Activated T-helper 1 cell treated with Interleukin-2 at 50 U/mL for 16 hours (primary cell): Measurements from ENCODE around the gene PTAFR.

Experiments used
- DNase-seq: peaks from one replicate; pipeline ENCODE4 v3.0.0-alpha.2; 2020; ENCODE audit warnings: low read depth

The PTAFR gene

DNA sequence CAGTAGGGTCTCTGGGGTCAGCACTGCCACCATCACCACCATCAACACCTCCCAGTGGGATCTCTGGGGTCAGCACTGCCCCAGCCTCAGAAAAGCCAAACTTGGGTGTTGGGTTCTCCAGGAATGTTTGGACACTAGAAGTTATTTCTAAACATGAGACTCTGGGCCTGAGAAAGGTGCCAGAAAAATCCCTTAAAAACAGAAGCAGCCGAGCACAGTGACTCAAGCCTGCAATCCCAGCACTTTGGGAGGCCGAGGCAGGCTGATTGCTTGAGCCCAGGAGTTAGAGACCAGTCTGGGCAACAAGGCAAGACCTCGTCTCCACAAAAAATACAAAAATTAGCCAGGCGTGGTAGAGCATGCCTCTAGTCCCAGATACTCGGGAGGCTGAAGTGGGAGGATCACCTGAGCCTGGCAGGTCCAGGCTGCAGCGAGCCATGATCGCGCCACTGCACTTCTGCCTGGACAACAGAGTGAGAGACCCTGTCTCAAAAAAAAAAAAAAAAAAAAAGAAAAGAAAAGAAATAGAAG is 470 bp downstream of the PTAFR start:
- DNase-seq: no peak

DNA sequence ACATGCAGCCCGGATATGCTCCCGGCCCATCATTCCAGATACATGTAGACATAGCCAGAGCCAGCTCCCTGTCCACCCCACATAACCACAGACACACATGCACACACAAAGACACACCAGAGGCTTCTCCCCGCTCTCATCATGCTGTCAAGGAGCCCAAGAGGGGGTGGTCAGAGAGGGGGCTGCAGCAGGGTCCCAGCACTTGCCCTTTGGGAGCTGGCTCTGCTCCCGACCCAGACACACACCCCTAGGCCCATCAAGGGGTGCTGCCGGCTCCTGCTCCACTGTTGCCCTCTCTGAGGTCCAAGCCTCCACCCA is 2.6 kb downstream of the PTAFR start:
- DNase-seq: no peak

DNA sequence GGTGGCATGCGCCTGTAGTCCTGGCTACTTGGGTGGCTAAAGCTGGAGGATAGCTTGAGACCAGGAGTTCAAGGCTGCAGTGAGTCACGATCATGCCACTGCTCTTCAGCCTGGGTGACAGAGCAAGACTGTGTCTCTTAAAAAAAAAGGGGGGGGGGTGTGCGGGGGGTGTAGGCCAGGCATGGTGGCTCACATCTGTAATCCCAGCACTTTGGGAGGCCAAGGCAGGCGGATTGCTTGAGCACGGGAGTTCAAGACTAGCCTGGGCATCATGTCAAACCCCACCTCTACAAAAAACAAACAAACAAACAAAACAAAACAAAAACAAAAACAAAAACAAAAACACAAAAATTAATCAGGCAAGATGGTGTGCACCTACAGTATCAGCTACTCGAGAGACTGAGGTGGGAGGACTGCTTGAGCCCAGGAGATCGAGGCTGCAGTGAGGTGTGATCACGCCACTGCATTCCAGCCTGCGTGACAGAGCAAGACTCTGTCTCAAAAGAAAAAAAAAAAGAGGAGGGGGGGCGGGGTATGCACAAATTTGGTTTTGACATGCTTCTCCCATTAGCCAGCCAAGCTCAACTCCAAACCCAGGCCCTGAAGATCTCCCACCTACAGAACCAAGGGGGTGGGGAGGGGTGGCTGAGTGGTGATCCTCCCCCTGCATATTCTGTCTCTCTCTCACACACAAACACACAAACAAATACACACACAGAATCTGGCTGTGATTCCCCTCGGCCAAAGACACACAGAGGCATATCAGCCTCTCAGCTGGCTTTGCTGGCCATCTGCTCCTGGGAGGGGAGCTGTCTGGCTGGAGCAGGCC is 3.1 kb downstream of the PTAFR start:
- no peak for DNase-seq

DNA sequence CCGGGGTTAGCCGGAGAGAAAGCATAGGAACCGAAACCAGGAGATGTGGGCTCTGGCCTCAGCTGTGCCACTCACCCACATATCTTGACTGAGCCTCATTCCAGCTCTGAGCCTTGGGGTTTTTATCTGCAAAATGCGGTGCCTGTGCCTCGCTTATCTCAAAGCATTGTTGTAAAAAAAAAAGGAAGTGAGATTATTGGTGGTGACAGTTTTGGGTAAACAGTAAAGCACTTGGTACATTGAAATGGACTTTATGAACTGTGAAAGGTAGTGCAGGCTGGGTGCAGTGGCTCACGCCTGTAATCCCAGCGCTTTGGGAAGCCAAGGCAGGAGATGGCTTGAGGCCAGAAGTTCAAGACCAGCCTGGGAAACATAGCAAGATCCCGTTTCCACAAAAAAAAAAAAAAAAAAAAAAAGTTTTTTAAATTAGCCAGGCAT is 3.8 kb downstream of the PTAFR start:
- DNase-seq: no peak

DNA sequence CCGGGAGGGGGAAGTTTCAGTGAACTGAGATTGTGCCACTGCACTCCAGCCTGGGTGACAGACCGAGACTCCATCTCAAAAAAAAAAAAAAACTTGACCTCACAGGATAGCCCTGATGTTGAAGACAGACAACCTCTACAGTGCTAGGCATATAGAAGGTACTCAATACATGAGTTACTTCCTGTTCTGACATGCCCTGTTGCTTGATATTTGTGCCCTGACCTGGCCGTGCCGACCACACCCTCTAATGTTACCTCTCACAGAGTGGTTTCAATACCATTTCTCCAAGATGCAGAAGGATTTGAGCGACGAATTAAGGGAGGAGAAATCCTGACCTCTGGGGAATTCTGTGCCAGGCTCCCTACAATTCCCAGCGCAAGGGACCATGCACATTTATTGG is 5.2 kb downstream of the PTAFR start:
- no peak for DNase-seq

DNA sequence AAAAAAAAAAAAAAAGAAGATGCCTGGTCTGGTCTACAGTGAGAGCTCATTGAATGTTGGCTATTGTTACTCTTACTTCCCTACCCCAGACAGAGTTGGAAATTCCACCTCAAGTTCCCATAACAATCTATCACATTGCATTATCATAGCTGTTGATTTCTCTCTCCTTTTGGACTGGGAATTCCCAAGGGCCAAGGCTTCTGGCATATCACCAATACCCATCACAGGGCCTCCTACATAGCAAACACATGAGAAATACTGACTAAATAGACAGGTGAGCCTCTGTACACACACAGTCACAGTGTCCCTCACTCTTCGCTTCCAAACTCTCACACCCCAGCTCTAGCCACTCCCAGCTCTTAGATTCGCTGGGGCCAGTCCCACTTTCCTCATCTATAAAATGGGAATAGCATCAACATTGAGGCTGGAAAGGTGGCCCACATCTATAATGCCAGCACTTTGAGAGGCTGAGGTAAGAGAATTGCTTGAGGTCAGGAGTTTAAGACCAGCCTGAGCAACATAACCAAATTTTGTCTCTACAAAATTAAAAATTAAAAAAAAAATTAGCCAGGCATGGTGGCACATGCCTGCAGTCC is 6.4 kb downstream of the PTAFR start:
- DNase-seq: no peak

DNA sequence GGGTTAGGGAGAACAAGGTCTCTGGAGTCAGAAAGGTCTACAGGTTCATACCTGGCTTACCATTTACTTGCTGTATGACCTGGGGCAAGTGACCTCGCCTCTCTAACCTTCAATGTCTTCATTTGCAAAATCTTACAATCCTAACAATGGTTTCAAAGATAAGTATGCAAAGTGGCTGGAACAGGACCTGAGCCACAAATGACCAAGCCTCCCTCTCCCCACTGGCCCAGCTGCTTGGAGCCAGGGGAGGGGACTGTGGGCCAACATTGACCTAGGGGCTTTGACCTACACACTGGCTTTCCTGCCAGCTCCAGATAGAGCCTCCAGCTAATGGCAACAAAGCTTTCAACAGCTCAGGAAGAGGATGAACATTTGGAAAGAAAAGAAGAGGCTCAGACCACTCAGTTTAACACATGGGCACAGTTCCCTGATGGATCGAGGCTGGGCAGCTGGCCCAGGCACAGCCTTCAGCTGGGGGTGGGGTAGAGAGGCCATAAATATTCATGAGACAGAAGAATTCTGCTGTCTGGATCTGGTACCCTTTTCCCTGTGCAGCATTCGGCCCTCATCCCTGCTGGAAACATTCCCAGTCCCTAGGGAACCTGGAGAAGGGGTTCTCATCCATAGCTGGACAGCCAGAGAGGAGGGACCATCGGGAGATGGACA is 12.9 kb downstream of the PTAFR start:
- no peak for DNase-seq

DNA sequence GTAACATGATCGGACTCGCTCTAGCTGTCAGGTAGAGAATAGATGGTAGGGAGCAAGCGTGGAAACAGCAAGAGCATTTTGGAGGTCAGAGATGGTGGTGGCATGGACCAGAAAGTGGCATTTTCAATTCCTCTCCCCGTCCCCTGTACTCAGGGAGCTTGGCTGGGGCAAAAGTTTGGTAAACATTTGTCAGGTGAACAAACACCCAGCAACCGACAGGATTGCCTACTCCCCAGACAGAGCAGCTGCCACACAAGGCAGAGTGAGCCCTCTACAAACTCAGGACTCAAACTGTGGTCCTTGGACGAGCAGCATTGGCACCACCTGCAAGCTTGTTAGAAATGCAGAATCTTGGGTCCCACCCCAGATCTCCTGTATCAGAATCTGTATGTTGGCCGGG is 14.3 kb downstream of the PTAFR start:
- no peak for DNase-seq

DNA sequence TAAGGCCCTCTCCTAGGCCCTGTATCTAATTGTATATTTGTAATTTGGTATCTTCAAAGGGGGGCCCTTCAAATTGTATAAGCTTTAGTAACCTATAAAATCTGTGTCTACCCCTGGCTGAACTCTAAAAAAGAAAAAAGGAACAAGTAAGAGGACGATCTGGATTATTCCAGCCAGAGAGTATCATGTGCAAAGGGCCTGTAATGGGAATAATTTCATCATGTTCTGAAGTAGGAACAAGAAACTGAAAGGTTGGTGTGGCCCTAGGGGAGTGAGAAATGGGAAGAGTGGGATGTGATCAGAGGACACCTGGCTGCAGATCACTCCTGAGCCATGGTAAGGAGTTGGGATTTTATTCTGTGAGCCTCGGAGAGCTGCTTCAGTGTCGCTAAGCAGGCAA is 14.7 kb downstream of the PTAFR start:
- DNase-seq: no peak

DNA sequence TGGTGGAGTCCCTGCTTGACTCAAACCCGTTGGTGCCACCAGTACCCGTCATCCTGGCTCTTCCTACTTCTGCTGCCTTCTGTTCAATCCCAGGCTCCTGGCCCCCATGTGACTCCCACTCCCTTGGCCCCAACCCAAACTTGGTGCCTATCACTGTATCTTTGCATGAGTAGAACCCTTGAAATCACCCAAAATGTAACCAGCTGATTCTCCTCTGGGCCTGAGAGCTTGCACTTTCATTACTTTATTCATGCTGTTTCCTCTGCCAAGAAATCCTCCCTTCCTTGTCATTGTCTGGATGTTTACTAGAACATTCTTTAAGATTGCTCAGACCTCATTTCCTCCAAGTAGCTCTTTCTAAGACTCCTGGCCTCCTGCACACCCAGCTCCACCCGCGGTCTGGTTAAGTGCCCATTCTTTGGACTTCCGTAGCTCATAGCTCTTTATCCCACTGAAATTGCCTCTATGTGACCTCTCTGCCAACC is 15.7 kb downstream of the PTAFR start:
- DNase-seq: no peak

DNA sequence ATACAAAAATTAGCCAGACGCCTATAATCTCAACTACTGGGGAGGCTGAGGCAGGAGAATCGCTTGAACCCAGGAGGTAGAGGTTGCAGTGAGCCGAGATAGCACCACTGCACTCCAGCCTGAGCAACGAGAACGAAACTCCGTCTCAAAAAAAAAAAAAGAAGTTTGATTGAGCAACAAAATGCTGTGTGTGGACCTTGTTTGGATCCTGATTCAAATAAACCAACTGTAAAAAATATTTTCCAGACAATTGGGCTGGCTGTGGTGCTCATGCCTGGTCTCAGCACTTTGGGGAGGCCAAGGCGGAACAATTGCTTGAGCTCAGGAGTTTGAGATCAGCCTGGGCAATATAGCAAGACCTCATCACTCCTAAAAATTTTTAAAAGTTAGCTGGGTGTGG is 16.8 kb downstream of the PTAFR start:
- DNase-seq: no peak

DNA sequence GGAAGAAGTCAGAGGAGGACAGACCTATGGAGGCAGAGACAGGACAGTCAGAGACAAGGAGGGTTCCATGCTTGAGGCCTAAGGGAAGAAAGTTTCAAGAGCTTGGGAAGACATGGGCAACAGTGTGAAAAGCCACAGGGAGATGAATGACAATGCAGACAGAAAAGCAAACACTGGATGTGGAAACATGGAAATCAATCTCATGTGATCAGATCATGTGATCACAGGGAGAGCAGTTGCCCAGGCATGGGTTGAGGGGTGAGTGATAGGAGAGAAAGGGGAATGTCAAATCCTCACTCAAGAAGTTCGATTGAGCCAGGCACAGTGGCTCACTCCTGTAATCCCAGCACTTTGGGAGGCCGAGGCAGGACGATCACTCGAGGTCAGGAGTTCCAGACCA is 17.2 kb downstream of the PTAFR start:
- DNase-seq: no peak

DNA sequence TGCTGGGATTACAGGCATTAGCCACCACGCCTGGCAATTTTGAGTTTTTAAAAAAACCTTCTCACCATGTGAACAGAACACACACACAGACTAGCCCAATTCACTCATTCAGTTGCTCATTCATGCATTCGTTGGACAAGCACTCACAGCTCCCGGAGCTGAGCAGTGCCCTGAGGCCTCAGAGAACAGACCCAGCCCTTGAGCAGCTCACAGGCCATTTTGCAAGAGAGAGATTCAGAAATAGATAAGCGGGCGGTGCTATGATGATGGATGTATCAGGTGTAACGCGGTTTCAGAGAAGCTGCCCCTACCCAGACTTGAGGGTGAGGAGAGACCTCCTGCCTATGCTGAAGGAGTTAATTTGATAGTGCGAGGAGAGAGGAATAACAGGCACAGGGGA is 18.6 kb downstream of the PTAFR start:
- DNase-seq: no peak

DNA sequence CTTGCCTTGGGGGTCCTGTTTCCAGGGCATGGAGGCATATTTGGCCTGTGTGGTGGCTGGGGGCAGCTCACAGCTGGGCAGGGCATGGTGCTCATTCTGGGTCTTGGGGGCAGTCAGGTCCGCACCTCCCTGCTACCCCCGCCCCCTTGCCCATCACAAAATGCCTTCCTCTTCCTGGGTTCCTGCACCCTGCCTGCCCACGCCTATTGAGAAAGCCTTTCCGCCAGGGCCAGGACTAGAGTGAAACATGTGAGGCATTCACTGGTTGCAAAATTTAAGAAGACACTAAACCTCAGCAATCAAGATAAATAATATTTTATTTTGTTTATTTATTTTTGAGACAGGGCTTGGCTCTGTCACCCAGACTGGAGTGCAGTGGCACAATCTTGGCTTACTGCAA is 19.7 kb downstream of the PTAFR start:
- no peak for DNase-seq

DNA sequence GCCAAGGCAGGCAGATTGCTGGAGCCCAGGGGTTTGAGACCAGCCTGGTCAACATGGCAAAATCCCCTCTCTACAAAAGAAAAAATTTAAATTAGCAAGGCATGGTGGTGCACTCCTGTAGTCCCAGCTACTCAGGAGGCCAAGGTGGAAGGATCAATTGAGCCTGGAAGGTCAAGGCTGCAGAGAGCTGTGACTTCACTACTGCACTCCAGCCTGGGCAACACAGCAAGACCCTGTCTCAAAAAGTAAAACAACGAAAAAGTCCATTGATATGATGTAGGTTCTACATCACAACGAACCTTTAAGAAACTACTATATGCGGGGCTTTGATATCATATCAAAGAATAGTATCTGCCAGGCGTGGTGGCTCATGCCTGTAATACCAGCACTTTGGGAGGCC is 20.9 kb downstream of the PTAFR start:
- no peak for DNase-seq

DNA sequence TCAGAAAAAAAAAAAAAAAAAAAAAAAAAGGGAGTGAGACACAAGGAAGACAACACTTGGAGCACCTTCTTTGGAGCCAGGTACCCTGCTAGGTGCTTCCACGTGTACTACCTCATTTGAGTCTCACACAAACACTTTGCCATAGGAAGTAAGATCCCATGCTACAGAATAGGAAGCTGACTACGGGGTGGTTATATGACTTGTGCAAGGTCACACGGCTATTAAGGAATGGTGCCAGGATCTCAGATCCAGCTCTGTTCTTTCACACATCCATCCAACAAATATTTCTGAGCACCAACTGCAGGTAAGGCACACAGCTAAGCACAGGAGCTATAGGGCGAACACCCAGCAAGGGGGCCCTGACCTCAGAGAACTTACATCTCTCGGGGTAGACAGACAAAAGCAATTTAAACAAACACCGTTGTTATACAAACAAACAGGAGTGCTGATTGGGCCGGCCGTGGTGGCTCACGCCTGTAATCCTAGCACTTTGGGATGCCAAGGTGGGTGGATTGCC is 22.4 kb downstream of the PTAFR start:
- DNase-seq: no peak

DNA sequence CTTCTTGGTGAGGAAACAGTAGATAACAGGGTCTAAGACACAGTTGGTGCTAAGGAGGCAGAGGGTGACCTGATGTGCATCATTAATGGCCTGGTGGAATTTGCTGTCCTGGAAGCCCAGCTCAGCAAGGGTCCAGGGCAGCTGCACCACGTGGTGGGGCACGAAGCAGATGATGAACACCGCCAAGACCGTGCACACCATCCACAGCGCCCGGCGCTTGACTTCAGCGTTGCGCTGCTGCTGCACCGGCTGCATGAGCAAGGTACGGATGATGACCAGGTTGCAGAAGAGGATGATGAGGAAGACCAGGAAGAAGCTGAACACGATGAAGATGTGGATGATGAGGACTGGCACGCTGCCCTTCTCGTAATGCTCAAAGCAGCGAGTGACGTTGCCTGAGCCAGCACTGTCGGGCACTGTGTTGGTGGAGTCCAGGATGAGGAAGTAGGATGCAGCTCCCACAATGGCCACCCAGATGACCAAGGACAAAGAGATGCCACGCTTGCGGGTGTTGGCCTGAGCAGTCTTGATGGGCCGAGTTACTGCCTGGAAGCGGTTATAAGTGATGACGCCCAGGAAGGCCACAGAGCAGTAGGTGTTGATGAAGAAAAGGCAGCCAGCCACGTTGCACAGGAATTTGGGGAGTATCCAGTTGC is 26.2 kb downstream of the PTAFR start:
- no peak for DNase-seq

DNA sequence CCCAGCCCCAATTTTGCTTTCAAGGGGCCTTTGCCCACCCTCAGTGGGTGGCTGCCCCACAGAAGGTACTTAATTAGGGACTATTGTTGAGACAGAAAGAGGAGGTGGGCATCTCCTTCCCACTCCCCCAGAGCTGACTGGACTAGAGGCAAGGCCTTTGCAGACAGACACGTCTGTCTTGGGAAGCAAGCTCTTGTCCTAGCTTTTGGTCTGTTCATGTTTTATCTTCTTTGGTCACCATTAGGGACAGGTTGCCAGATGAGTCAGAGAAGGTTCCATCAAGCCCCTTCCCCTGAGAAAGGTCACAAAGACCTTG is 27.7 kb downstream of the PTAFR start:
- DNase-seq: no peak

DNA sequence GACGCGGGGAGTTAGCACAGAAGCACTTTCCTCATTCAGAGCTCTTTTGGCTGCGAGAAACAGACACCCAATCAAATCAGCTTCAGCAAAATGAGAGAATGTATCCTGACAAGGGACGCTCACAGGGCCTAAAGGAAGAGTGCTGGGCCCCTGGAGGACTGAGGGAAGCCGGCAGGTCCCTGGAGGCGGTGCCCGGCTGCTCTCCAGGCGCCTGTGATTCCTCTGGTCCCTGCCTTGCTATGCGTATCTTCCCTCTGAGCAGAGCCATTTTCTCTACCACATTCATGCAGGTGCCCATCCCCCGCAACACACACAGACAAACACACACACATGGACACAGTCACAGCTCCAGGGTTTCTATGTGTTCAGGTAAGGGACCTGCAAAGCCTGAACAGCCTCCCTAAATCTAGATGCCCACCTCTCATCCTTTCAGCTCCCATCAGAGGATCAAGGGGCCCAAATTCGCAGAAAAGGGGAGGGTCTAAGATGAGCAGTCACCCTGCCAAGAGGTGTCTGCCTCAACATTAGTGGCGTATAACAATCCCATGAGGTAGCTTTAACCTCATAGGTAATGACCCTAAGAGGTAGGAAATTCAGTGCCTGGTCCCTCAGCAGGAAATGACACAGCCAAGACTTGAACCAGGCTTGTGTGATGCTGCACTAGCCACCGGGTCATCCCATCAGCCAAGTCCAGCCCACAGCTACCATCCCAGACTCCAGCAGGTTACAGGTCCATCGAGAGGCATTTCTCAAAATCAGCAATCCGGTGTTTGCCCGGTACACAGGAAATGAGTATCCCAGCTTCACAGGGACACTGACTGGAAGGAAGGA is 29.0 kb downstream of the PTAFR start:
- no peak for DNase-seq

DNA sequence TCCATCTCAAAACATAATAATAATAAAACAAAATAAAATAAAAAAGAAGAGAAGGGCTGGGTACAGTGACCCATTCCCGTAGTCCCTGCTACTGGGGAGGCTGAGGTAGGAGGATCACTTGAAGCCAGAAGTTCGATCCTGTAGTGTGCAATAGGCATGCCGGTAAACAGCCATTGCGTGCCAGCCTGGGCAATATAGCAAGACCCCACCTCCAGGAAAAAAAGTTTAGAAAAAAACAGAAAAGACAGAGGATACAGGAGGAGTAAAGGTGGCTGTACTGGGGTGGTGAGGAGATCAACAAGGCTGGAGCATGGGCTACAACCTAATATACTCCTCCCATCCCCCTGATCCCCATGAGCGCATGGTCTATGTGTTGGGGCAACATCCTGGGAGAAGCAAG is 30.8 kb downstream of the PTAFR start:
- DNase-seq: no peak
